ENCODE results near the gene SNX17. TPM values are rescaled to one million over a fixed set of nuclear protein-coding genes. Genes with fewer than 3 reads are reported as not detected.

The SNX17 gene
- total and polyA plus RNA-seq, 2 of the 13 experiments (the other 11 are each of a cell fraction or from before 2014, with no cell fraction given), result 75.0 to 109 TPM

DNA sequence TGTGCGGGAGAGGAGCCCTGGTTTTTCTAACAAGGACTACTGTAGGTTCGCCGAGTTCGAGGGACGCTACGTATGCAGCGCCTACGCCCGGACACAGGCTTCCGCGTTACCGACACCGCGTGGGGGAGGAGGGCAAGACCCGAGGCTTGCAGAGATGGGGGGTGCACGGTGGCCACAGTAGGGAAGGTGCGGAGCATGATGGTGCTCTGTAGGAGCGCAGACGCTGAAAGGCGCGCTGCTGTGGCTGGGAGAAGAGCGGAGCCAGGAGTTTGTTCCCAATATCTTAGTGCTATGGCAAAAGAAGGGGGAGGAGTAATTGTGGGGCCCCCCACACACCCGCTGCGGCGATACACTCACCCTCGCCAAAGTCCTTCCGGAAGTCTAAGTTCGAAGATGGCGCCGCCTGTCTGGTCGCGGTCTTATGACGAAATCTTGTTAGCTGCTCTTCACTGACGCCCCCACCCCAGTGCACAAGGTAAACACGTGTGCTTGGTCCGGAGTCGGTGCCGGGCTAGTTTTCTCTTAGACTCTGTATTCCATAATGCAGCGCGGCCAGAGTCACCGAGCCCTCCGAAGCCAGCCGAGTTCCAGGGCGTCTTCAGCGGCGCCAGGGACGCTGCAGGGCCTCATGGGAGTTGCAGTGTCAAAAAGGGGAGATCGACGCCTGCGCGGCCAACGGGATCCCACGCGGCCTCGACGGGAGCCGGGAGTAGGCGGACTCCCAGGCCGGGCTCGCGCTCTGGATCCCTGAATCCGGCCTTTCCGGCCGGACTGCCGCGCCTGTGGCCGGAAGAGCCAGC lies 13.8 kb upstream of the SNX17 start, which contains the start of gene GTF3C2 (continued):
- TF ChIP-seq SMC3 (IDR thresholded peaks at IDR 0.05; ENCODE audit: low read length) (peak; percentile 24; the same call in 1 of the 2 replicates), KDM6A (CRISPR knock-in tag; IDR thresholded peaks at IDR 0.05; ENCODE audit: low read depth) (0 out of 2 replicates have a peak, but pooled peaks have one; percentile 37), ETV5 (CRISPR knock-in tag; IDR thresholded peaks at IDR 0.05; ENCODE audit: borderline replicate concordance) (peak; percentile 87), STAG1 (CRISPR knock-in tag; IDR thresholded peaks at IDR 0.05) (no peak; the same call in none of the 2 replicates), ZNF549 (CRISPR knock-in tag; IDR thresholded peaks at IDR 0.05) (0 out of 2 replicates have a peak, but pooled peaks have one; percentile 25), ZNF382 (CRISPR knock-in tag; IDR thresholded peaks at IDR 0.05; ENCODE audit: borderline replicate concordance) (no peak), HDAC2 (CRISPR knock-in tag; IDR thresholded peaks at IDR 0.05) (peak; percentile 40; the same call in 1 of the 2 replicates), NCOA1 (CRISPR knock-in tag; IDR thresholded peaks at IDR 0.05) (no peak; the same call in none of the 2 replicates), ZFX (CRISPR knock-in tag; IDR thresholded peaks at IDR 0.05; ENCODE audit: low read depth) (peak; percentile 94), ZNF274 (CRISPR knock-in tag; IDR thresholded peaks at IDR 0.05) (peak; percentile 58; the same call in 1 of the 2 replicates), ZNF576 (CRISPR knock-in tag; IDR thresholded peaks at IDR 0.05) (no peak), KDM5A (IDR thresholded peaks at IDR 0.05; ENCODE audit: borderline replicate concordance, low read length) (peak; percentile 97), MAX (IDR thresholded peaks at IDR 0.05) (peak; percentile 95), ZNF780A (CRISPR knock-in tag; IDR thresholded peaks at IDR 0.05) (peak; percentile 58; the same call in 1 of the 2 replicates), ZSCAN9 (CRISPR knock-in tag; IDR thresholded peaks at IDR 0.05; ENCODE audit: borderline replicate concordance) (peak; percentile 93; the same call in 1 of the 2 replicates), CHD2 (IDR thresholded peaks at IDR 0.05; ENCODE audit: low read depth, low read length) (peak; percentile 88), ZNF7 (CRISPR knock-in tag; IDR thresholded peaks at IDR 0.05) (no peak), ZNF430 (CRISPR knock-in tag; IDR thresholded peaks at IDR 0.05) (peak; percentile 97), BRD4 (CRISPR knock-in tag; IDR thresholded peaks at IDR 0.05) (peak; percentile 95)
- TF ChIP-seq, protein P1, sequence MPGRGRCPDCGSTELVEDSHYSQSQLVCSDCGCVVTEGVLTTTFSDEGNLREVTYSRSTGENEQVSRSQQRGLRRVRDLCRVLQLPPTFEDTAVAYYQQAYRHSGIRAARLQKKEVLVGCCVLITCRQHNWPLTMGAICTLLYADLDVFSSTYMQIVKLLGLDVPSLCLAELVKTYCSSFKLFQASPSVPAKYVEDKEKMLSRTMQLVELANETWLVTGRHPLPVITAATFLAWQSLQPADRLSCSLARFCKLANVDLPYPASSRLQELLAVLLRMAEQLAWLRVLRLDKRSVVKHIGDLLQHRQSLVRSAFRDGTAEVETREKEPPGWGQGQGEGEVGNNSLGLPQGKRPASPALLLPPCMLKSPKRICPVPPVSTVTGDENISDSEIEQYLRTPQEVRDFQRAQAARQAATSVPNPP (CRISPR knock-in tag; IDR thresholded peaks at IDR 0.05), result peak; percentile 74; the same call in 1 of the 2 replicates
- TF ChIP-seq, protein P2, sequence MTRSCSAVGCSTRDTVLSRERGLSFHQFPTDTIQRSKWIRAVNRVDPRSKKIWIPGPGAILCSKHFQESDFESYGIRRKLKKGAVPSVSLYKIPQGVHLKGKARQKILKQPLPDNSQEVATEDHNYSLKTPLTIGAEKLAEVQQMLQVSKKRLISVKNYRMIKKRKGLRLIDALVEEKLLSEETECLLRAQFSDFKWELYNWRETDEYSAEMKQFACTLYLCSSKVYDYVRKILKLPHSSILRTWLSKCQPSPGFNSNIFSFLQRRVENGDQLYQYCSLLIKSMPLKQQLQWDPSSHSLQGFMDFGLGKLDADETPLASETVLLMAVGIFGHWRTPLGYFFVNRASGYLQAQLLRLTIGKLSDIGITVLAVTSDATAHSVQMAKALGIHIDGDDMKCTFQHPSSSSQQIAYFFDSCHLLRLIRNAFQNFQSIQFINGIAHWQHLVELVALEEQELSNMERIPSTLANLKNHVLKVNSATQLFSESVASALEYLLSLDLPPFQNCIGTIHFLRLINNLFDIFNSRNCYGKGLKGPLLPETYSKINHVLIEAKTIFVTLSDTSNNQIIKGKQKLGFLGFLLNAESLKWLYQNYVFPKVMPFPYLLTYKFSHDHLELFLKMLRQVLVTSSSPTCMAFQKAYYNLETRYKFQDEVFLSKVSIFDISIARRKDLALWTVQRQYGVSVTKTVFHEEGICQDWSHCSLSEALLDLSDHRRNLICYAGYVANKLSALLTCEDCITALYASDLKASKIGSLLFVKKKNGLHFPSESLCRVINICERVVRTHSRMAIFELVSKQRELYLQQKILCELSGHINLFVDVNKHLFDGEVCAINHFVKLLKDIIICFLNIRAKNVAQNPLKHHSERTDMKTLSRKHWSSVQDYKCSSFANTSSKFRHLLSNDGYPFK (CRISPR knock-in tag; IDR thresholded peaks at IDR 0.05; ENCODE audit: borderline replicate concordance), result peak; percentile 97
- TF ChIP-seq, protein P3, sequence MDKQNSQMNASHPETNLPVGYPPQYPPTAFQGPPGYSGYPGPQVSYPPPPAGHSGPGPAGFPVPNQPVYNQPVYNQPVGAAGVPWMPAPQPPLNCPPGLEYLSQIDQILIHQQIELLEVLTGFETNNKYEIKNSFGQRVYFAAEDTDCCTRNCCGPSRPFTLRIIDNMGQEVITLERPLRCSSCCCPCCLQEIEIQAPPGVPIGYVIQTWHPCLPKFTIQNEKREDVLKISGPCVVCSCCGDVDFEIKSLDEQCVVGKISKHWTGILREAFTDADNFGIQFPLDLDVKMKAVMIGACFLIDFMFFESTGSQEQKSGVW (CRISPR knock-in tag; IDR thresholded peaks at IDR 0.05; ENCODE audit: borderline replicate concordance), result peak; percentile 86; the same call in 1 of the 2 replicates
- TF ChIP-seq, protein P4, sequence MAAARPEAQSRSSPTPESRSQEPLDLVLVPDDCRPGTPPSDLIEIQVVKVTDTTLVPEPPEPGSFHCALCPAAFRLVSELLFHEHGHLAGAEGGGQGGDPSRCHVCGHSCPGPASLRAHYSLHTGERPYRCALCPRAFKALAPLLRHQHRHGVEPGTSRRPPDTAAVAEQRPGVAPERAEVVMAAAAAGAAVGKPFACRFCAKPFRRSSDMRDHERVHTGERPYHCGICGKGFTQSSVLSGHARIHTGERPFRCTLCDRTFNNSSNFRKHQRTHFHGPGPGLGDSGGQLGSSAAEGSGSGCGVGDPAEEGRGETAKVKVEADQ (CRISPR knock-in tag; IDR thresholded peaks at IDR 0.05; ENCODE audit: borderline replicate concordance), result no peak

All from HepG2 (cell line).